ENCODE measurements around the gene ANAPC10. TPM values are rescaled to one million over a fixed set of nuclear protein-coding genes. Genes with fewer than 3 reads are reported as not detected.

The ANAPC10 gene
- total and polyA plus RNA-seq, 2 experiments from 2014 or later: 34.4 to 59.2 TPM

DNA sequence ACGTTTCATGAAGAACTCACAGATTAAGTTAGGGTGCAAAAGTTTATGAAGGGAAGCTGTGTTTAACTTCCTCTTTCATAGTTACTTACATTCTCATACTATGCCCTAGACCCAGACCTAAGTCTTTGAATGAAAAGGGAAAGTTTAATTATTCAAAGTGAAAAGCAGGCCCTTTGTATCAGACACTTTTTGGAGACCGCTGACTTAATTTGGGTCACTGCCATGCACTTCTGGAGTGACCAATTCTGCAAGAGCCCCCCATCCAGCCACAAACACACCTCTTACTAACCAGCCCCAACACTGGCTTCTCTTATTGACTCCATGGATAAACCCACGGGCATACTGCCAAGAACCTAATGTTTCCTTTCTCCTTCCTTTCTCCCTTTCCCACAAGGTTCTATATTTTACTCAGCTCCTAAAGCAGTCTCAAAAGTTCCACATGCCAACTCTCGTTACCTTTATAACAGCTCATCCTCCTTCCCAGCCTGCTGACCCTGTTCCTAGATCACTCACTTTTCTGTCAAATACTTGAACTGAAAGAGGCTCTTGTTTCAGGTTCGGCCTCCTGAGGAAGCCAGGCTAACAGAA lies 34.6 kb upstream of the ANAPC10 start:
- no peaks in the 10 kb centered on the region for H3K27me3 ChIP-seq (ENCODE audit: insufficient read depth)
- no peaks in the 10 kb centered on the region for H4K20me1 ChIP-seq (replicated peaks; ENCODE audit: insufficient read depth)
- no peak overlapping the region for H3K4me3 ChIP-seq
- no peak overlapping the region for H3K27ac ChIP-seq (ENCODE audit: low read depth)
- Mint-ChIP-seq H3K4me1 (peaks cover 4% of the 10 kb centered on the region; the same call in 2 of the 3 replicates), H3K36me3 (ENCODE audit: low read depth) (peaks cover 26% of the 10 kb centered on the region; the same call in 2 of the 3 replicates), H3K4me3 (no peak overlapping the region), H3K27me3 (ENCODE audit: insufficient read depth, low read depth, poor library complexity) (no peaks in the 10 kb centered on the region), H3K9me3 (no peaks in the 10 kb centered on the region), H3K27ac (peak overlapping the region; percentile 71)
- peaks cover 10% of the 10 kb centered on the region for H3K36me3 ChIP-seq (ENCODE audit: insufficient read depth)
- no peak overlapping the region for H3K4me2 ChIP-seq
- H3K79me2 ChIP-seq (replicated peaks; ENCODE audit: insufficient read depth): no peaks in the 10 kb centered on the region
- no peaks in the 10 kb centered on the region for H3K9me2 ChIP-seq (ENCODE audit: insufficient read depth)
- no peaks in the 10 kb centered on the region for H3K4me1 ChIP-seq (ENCODE audit: insufficient read depth)
- no peak overlapping the region for H2AFZ ChIP-seq
- TF ChIP-seq CREB1 (CRISPR knock-in tag; IDR thresholded peaks at IDR 0.05; ENCODE audit: low read depth) (no peak), NANOG (IDR thresholded peaks at IDR 0.05; ENCODE audit: borderline replicate concordance) (no peak), ZNF462 (CRISPR knock-in tag; IDR thresholded peaks at IDR 0.05) (no peak), ETS1 (IDR thresholded peaks at IDR 0.05) (no peak), ZNF331 (CRISPR knock-in tag; IDR thresholded peaks at IDR 0.05; ENCODE audit: low read depth) (no peak), REST (IDR thresholded peaks at IDR 0.05; ENCODE audit: unreplicated experiment) (no peak), EZH2 (IDR thresholded peaks at IDR 0.05; ENCODE audit: low read depth, unreplicated experiment) (no peak), ZNF114 (CRISPR knock-in tag; IDR thresholded peaks at IDR 0.05) (no peak), JUNB (IDR thresholded peaks at IDR 0.05; ENCODE audit: unreplicated experiment) (no peak), STAT1 (IDR thresholded peaks at IDR 0.05; ENCODE audit: unreplicated experiment) (no peak), EZH2phosphoT487 (IDR thresholded peaks at IDR 0.05; ENCODE audit: unreplicated experiment) (no peak)
- TF ChIP-seq, protein P1, sequence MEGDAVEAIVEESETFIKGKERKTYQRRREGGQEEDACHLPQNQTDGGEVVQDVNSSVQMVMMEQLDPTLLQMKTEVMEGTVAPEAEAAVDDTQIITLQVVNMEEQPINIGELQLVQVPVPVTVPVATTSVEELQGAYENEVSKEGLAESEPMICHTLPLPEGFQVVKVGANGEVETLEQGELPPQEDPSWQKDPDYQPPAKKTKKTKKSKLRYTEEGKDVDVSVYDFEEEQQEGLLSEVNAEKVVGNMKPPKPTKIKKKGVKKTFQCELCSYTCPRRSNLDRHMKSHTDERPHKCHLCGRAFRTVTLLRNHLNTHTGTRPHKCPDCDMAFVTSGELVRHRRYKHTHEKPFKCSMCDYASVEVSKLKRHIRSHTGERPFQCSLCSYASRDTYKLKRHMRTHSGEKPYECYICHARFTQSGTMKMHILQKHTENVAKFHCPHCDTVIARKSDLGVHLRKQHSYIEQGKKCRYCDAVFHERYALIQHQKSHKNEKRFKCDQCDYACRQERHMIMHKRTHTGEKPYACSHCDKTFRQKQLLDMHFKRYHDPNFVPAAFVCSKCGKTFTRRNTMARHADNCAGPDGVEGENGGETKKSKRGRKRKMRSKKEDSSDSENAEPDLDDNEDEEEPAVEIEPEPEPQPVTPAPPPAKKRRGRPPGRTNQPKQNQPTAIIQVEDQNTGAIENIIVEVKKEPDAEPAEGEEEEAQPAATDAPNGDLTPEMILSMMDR (conservative IDR thresholded peaks at IDR 0.05; ENCODE audit: low read depth in 2 of 2): no peak
- no peaks in the 10 kb centered on the region for H3F3A ChIP-seq (replicated peaks; ENCODE audit: low read depth)
- DNase-seq (ENCODE audit: low spot score) (no peak), ATAC-seq (no peak)

All from GM23338 (cell line).